Ectodermal cell (in vitro differentiated cells): Measurements from ENCODE around the gene PCCA.
"Not testable (repeated sequence)": the region's sequence is repeated elsewhere in the genome, so short reads cannot be mapped to it uniquely, and the experiment has no call there.

Experiments used
- H3K27ac ChIP-seq: 2 replicates; pipeline ENCODE4 v1.7.0; 2013; ENCODE audit warnings: mild to moderate bottlenecking, low read depth, low read length; ENCODE audit not compliant: insufficient read depth, poor library complexity, severe bottlenecking
- H3K27me3 ChIP-seq: 2 replicates; pipeline ENCODE4 v1.7.0; 2013; ENCODE audit warnings: mild to moderate bottlenecking, low read length; ENCODE audit not compliant: insufficient read depth, control insufficient read depth, poor library complexity, severe bottlenecking
- H3K36me3 ChIP-seq: one replicate; pipeline ENCODE4 v1.7.0; 2013; ENCODE audit warnings: low read length; ENCODE audit not compliant: control insufficient read depth, insufficient read depth
- H3K4me1 ChIP-seq: one replicate; pipeline ENCODE4 v1.7.0; 2013; ENCODE audit warnings: low read length; ENCODE audit not compliant: control insufficient read depth, insufficient read depth
- H3K4me3 ChIP-seq: 2 replicates; pipeline ENCODE4 v1.7.0; 2013; ENCODE audit warnings: low read depth, low read length, control low read depth; ENCODE audit not compliant: insufficient read depth
- H3K9me3 ChIP-seq: 2 replicates; pipeline ENCODE4 v1.7.0; 2013; ENCODE audit warnings: mild to moderate bottlenecking, low read length, moderate library complexity; ENCODE audit not compliant: control insufficient read depth
- WGBS, 2 experiments: methylation state at CpG; one replicate each; pipeline ENCODE4 v1.1.7; 2013; ENCODE audit warnings: missing lambda C conversion rate in 2 of 2; 5-methylcytosine and 5-hydroxymethylcytosine counted together

PCCA gene

GRCh38 chr13:100523411-100523810 is 434.5 kb downstream of the PCCA start:
- H3K4me3 ChIP-seq = no peak overlapping the region
- H3K4me1 ChIP-seq = peaks cover 28% of the 10 kb centered on the region
- WGBS, 2 experiments = 95 to 96% methylated on average over 14 of the region's 14 CpGs
- H3K36me3 ChIP-seq = no peaks in the 10 kb centered on the region
- no peaks in the 10 kb centered on the region for H3K9me3 ChIP-seq
- no peak overlapping the region for H3K27ac ChIP-seq
- no peaks in the 10 kb centered on the region for H3K27me3 ChIP-seq

DNA sequence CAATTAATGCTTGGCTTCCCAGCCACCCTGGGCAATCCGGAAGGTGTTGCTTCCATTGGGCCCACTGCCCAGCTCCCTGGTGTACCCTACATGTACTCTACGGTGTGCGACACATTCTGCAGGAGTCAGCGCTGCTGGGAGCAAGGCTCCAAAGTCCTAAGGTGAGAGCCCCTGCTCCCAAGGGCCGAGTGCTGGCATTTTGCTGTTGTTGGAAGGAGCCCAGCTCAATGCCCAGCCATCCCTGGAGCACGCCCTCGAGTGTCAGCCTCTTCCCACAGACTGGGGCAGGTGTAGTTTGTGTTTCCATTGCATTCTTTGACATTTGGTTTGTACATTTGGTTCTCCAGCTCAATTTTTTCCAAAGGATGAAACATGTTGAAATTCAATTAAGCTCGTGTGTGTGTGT is 435.1 kb downstream of the PCCA start:
- Histone ChIP-seq H3K4me3 (no peak overlapping the region), H3K27ac (no peak overlapping the region), H3K36me3 (no peaks in the 10 kb centered on the region), H3K27me3 (no peaks in the 10 kb centered on the region), H3K9me3 (no peaks in the 10 kb centered on the region), H3K4me1 (peaks cover 28% of the 10 kb centered on the region)
- 93 to 95% methylated on average over 8 of the region's 8 CpGs for WGBS, 2 experiments

DNA sequence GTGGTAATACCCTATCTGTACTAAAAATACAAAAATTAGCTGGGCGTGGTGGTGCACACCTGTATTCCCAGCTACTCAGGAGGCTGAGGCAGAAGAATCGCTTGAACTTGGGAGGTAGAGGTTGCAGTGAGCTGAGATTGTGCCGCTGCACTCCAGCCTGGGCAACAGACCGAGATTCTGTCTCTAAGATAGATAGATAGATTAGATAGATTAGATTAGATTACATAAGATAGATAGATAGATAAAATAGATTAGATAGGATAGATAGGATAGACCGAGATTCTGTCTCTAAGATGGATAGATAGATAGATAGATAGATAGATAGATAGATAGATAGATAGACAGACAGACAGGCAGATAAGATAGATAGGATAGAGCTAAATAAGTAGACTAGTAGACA is 435.8 kb downstream of the PCCA start:
- peaks cover 28% of the 10 kb centered on the region for H3K4me1 ChIP-seq
- not testable (repeated sequence) for H3K36me3 ChIP-seq, H3K9me3 ChIP-seq, H3K27me3 ChIP-seq, H3K4me3 ChIP-seq, H3K27ac ChIP-seq
- WGBS, 2 experiments = 88 to 96% methylated on average over 5 of the region's 5 CpGs

- Histone ChIP-seq H3K27me3 (no peaks in the 10 kb centered on the region), H3K4me1 (peaks cover 28% of the 10 kb centered on the region), H3K27ac (no peak overlapping the region), H3K9me3 (no peaks in the 10 kb centered on the region), H3K36me3 (no peaks in the 10 kb centered on the region), H3K4me3 (no peak overlapping the region)
- 75 to 76% methylated on average over 17 of the region's 17 CpGs for WGBS, 2 experiments
Observed at GRCh38 chr13:100525453-100526317, 436.8 kb downstream of the PCCA start.

- Histone ChIP-seq H3K4me3 (no peak overlapping the region), H3K36me3 (no peaks in the 10 kb centered on the region), H3K27me3 (no peaks in the 10 kb centered on the region), H3K27ac (no peak overlapping the region), H3K4me1 (peaks cover 22% of the 10 kb centered on the region), H3K9me3 (no peaks in the 10 kb centered on the region)
- WGBS, 2 experiments = 86% methylated on average over 27 of the region's 27 CpGs
Observed at GRCh38 chr13:100526318-100527000, 437.6 kb downstream of the PCCA start.

- Histone ChIP-seq H3K27me3 (no peaks in the 10 kb centered on the region), H3K9me3 (no peaks in the 10 kb centered on the region), H3K36me3 (no peaks in the 10 kb centered on the region), H3K4me1 (peaks cover 14% of the 10 kb centered on the region), H3K27ac (no peak overlapping the region), H3K4me3 (no peak overlapping the region)
- WGBS, 2 experiments = 91 to 92% methylated on average over 9 of the region's 9 CpGs
Observed at GRCh38 chr13:100527644-100528043, 438.8 kb downstream of the PCCA start.

DNA sequence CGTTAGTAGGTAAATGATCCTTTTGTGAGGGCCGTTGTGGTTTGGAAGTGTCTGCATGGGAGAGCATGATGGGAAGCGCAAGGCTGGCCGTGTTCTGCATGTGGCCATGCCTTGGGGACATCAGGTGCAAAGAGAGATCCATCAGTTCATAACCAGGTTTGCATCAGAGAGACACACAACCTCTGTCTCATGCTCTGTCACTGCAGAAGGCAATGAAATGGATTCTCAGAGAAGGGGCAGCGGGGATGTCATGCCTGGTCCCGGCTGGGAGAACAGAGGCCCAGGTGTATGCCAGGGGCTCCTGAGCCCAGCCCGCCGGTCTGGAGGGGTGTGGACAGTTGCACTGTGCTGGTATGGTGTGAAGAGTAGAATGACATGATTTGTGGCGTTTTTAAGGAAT is 439.5 kb downstream of the PCCA start:
- H3K9me3 ChIP-seq = no peaks in the 10 kb centered on the region
- H3K27ac ChIP-seq = no peak overlapping the region
- H3K27me3 ChIP-seq = no peaks in the 10 kb centered on the region
- H3K4me3 ChIP-seq = no peak overlapping the region
- H3K36me3 ChIP-seq = no peaks in the 10 kb centered on the region
- H3K4me1 ChIP-seq = peaks cover 14% of the 10 kb centered on the region
- 95% methylated on average over 9 of the region's 9 CpGs for WGBS, 2 experiments

DNA sequence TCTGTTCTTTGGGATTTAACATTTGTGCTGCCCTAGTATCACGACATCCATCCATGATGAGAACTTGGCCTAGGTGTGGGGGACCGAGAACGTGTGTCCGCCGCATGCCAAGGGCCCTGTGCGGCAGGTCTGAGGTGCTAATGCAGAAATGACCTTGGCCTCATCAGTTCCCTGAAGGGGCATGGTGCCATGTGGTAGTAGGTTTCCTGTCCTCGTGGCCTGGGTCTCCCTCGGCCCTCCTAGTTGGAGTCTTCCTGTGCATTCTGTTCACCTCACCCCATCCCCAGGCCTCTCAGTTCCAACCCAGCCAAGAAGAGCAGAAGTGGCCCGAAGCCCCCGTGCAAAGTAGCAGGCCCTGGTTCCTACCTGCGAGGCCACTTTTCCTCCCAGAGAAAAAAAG is 439.9 kb downstream of the PCCA start:
- no peaks in the 10 kb centered on the region for H3K36me3 ChIP-seq
- no peak overlapping the region for H3K27ac ChIP-seq
- 93 to 96% methylated on average over 11 of the region's 11 CpGs for WGBS, 2 experiments
- H3K9me3 ChIP-seq = no peaks in the 10 kb centered on the region
- peaks cover 14% of the 10 kb centered on the region for H3K4me1 ChIP-seq
- H3K27me3 ChIP-seq = no peaks in the 10 kb centered on the region
- H3K4me3 ChIP-seq = no peak overlapping the region

DNA sequence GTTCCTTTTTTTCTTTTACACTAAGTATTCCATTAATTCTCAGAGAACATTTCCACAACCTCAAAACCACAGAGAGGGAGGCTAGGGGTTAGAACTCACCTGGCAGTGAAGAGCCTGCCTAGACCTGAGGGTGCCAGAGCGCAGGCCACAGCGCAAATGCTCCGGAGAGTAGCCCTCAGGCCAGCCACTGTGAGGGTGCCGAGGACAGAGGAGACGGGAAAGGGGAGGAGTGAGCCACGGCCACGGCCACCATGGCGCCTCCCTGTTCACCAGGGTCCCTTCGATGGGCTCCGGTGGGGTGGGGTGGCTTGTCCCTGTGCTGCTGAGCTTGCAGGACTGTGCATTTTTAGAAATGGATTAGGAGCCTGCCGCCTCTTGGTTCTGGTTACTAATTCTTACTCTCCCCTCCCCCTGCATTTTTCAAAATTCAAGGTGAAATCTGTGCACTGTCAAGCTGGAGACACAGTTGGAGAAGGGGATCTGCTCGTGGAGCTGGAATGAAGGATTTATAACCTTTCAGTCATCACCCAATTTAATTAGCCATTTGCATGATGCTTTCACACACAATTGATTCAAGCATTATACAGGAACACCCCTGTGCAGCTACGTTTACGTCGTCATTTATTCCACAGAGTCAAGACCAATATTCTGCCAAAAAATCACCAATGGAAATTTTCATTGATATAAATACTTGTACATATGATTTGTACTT is 440.9 kb downstream of the PCCA start:
- 94 to 96% methylated on average over 15 of the region's 15 CpGs for WGBS, 2 experiments
- Histone ChIP-seq H3K4me1 (peaks cover 14% of the 10 kb centered on the region), H3K27me3 (no peaks in the 10 kb centered on the region), H3K36me3 (no peaks in the 10 kb centered on the region), H3K9me3 (no peaks in the 10 kb centered on the region), H3K27ac (no peak overlapping the region), H3K4me3 (no peak overlapping the region)

- H3K27ac ChIP-seq = peak overlapping the region; percentile 20
- H3K9me3 ChIP-seq = no peaks in the 10 kb centered on the region
- no peaks in the 10 kb centered on the region for H3K36me3 ChIP-seq
- peaks cover 9% of the 10 kb centered on the region for H3K4me1 ChIP-seq
- 70 to 71% methylated on average over 11 of the region's 11 CpGs for WGBS, 2 experiments
- H3K4me3 ChIP-seq = no peak overlapping the region
- no peaks in the 10 kb centered on the region for H3K27me3 ChIP-seq
Observed at GRCh38 chr13:100530671-100531213, 441.8 kb downstream of the PCCA start.
